ENCODE measurements around the gene COL23A1.

DNA sequence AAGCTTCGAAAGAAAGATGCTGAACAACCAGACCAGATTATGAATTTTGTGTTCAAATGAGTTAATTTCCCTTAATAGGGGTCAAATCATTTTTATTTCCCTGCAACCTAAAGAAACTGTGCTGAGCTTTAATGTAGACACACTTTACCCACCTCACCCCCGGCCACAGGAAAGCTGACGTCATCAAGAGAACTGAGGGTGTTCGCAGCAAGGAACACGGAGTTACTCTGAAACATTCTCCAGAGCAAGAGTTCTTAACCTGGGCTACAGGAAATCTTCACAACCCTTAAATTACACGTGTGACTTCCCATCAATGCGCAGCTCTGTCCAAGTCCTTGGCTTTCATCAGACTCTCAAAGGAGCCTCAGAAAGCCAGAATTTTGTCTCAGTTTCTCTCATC, 116.3 kb downstream of the COL23A1 start:
- TF ChIP-seq EZH2phosphoT487 (IDR thresholded peaks at IDR 0.05; ENCODE audit: low read depth) = no peak
- TF ChIP-seq, protein P1, sequence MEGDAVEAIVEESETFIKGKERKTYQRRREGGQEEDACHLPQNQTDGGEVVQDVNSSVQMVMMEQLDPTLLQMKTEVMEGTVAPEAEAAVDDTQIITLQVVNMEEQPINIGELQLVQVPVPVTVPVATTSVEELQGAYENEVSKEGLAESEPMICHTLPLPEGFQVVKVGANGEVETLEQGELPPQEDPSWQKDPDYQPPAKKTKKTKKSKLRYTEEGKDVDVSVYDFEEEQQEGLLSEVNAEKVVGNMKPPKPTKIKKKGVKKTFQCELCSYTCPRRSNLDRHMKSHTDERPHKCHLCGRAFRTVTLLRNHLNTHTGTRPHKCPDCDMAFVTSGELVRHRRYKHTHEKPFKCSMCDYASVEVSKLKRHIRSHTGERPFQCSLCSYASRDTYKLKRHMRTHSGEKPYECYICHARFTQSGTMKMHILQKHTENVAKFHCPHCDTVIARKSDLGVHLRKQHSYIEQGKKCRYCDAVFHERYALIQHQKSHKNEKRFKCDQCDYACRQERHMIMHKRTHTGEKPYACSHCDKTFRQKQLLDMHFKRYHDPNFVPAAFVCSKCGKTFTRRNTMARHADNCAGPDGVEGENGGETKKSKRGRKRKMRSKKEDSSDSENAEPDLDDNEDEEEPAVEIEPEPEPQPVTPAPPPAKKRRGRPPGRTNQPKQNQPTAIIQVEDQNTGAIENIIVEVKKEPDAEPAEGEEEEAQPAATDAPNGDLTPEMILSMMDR (IDR thresholded peaks at IDR 0.05; ENCODE audit: low read depth, low read length) = no peak

Data from OCI-LY3 (cell line).